ENCODE measurements around the gene RAX.

Gene RAX

GRCh38 chr18:59232309-59233016 is 40.8 kb downstream of the RAX start:
- intact Hi-C loops (cut with DNase I; ENCODE audit: low total_unique reads) = no loop called here
- no peaks in the 10 kb centered on the region for H3K36me3 ChIP-seq
- no peak for TF ChIP-seq CTCF (IDR thresholded peaks at IDR 0.05)
- H3K27ac ChIP-seq = no peak overlapping the region
- no peak overlapping the region for H3K4me3 ChIP-seq
- H3K9me3 ChIP-seq = no peaks in the 10 kb centered on the region
- no peaks in the 10 kb centered on the region for H3K4me1 ChIP-seq
- H3K27me3 ChIP-seq = peaks cover 0 to 9% of the 10 kb centered on the region in 2 donors
- DNase-seq = no peak

GRCh38 chr18:59231877-59232276 is 41.4 kb downstream of the RAX start:
- no peak for TF ChIP-seq CTCF (IDR thresholded peaks at IDR 0.05)
- H3K4me1 ChIP-seq = no peaks in the 10 kb centered on the region
- intact Hi-C loops (cut with DNase I; ENCODE audit: low total_unique reads) = no loop called here
- H3K9me3 ChIP-seq = no peaks in the 10 kb centered on the region
- H3K4me3 ChIP-seq = no peak overlapping the region
- no peaks in the 10 kb centered on the region for H3K36me3 ChIP-seq
- DNase-seq = no peak
- H3K27me3 ChIP-seq = peaks cover 0 to 9% of the 10 kb centered on the region in 2 donors
- H3K27ac ChIP-seq = no peak overlapping the region

GRCh38 chr18:59231114-59231513 is 42.1 kb downstream of the RAX start:
- Histone ChIP-seq H3K36me3 (no peaks in the 10 kb centered on the region), H3K9me3 (no peaks in the 10 kb centered on the region), H3K4me1 (no peaks in the 10 kb centered on the region), H3K27me3 (peaks cover 0 to 9% of the 10 kb centered on the region in 2 donors), H3K4me3 (no peak overlapping the region), H3K27ac (no peak overlapping the region)
- no peak for DNase-seq
- intact Hi-C loops (cut with DNase I; ENCODE audit: low total_unique reads) = no loop called here
- no peak for TF ChIP-seq CTCF (IDR thresholded peaks at IDR 0.05)

- no peaks in the 10 kb centered on the region for H3K36me3 ChIP-seq
- H3K27me3 ChIP-seq = peaks cover 0 to 4% of the 10 kb centered on the region in 2 donors
- DNase-seq = no peak
- no peaks in the 10 kb centered on the region for H3K4me1 ChIP-seq
- H3K9me3 ChIP-seq = no peaks in the 10 kb centered on the region
- no peak overlapping the region for H3K27ac ChIP-seq
- intact Hi-C loops (cut with DNase I; ENCODE audit: low total_unique reads) = no loop called here
- TF ChIP-seq CTCF (IDR thresholded peaks at IDR 0.05) = no peak
- no peak overlapping the region for H3K4me3 ChIP-seq
Measured at GRCh38 chr18:59229701-59230443, 43.4 kb downstream of the RAX start.

- no peaks in the 10 kb centered on the region for H3K36me3 ChIP-seq
- intact Hi-C loops (cut with DNase I; ENCODE audit: low total_unique reads) = no loop called here
- peaks cover 0 to 4% of the 10 kb centered on the region in 2 donors for H3K27me3 ChIP-seq
- no peak for DNase-seq
- no peaks in the 10 kb centered on the region for H3K4me1 ChIP-seq
- no peak for TF ChIP-seq CTCF (IDR thresholded peaks at IDR 0.05)
- H3K4me3 ChIP-seq = no peak overlapping the region
- no peaks in the 10 kb centered on the region for H3K9me3 ChIP-seq
- H3K27ac ChIP-seq = no peak overlapping the region
Measured at GRCh38 chr18:59229191-59229590, 44.1 kb downstream of the RAX start.
